GM21825 (cell line): ENCODE measurements around the gene BSX.

ENCODE experiments used
- ATAC-seq: cut with Tn5 transposase; IDR thresholded peaks from one replicate; pipeline ENCODE4 v1.9.1; 2021; ENCODE audit warnings: mild to moderate bottlenecking, moderate library complexity; ENCODE audit not compliant: unreplicated experiment

BSX gene

GRCh38 chr11:122963961-122964360 is 17.7 kb downstream of the BSX start:
- ATAC-seq, result no peak

GRCh38 chr11:122954455-122954854 is 27.2 kb downstream of the BSX start:
- no peak for ATAC-seq

GRCh38 chr11:122951211-122951610 is 30.4 kb downstream of the BSX start:
- no peak for ATAC-seq

- no peak for ATAC-seq
Observed at GRCh38 chr11:122938557-122938956, 43.1 kb downstream of the BSX start.

- no peak for ATAC-seq
Observed at GRCh38 chr11:122937983-122938382, 43.7 kb downstream of the BSX start.

- no peak for ATAC-seq
Observed at GRCh38 chr11:122933416-122933815, 48.2 kb downstream of the BSX start.

- ATAC-seq, result no peak
Observed at GRCh38 chr11:122931510-122931909, 50.1 kb downstream of the BSX start.
